Sigmoid colon (tissue), 7 donors: ENCODE results near the gene OR52E4. TPM values are rescaled to one million over a fixed set of nuclear protein-coding genes. Genes with fewer than 3 reads are reported as not detected.

Experiments
- DNase-seq: peaks from one replicate; pipeline ENCODE4 v3.0.0-alpha.2; 2019
- H3K27ac ChIP-seq, 4 donors: fragments of 200-600 bp; sonication (generic); one replicate each; pipeline ENCODE4 v1.5.1; 2016 to 2019; ENCODE audit warnings: mild to moderate bottlenecking in 1 of 4
- H3K27me3 ChIP-seq, 3 donors: fragments of 200-600 bp; sonication (generic); one replicate each; pipeline ENCODE4 v1.5.1; 2019; ENCODE audit warnings: mild to moderate bottlenecking in 1 of 3
- H3K36me3 ChIP-seq, 4 donors: fragments of 200-600 bp; sonication (generic); one replicate each; pipeline ENCODE4 v1.5.1; 2016 to 2019
- H3K4me1 ChIP-seq, 4 donors: fragments of 200-600 bp; sonication (generic); one replicate each; pipeline ENCODE4 v1.5.1; 2017 to 2019
- H3K4me3 ChIP-seq, 4 donors: fragments of 200-600 bp; sonication (generic); one replicate each; pipeline ENCODE4 v1.5.1; 2017 to 2019; ENCODE audit warnings: mild to moderate bottlenecking in 2 of 4, moderate library complexity in 1 of 4
- H3K9me3 ChIP-seq, 4 donors: fragments of 200-600 bp in 3 of 4; sonication (generic) in 3 of 4; one replicate each; pipeline versions ENCODE4 v1.5.1 to v1.6.1; 2013 to 2019
- EP300 ChIP-seq, 4 donors: sonication (generic); formaldehyde crosslinking; IDR thresholded peaks; one replicate each; pipeline ENCODE4 v1.6.1; 2017; ENCODE audit warnings: antibody characterized with exemption in 4 of 4
- POLR2A ChIP-seq, 2 donors: fragments of 450-650 bp; IDR thresholded peaks; one replicate each; pipeline ENCODE4 v1.6.1; 2016; ENCODE audit warnings: antibody characterized with exemption in 2 of 2, mild to moderate bottlenecking in 2 of 2, moderate library complexity in 2 of 2
- POLR2AphosphoS5 ChIP-seq, 4 donors: sonication (generic); formaldehyde crosslinking; IDR thresholded peaks; one replicate each; pipeline ENCODE4 v1.6.1; 2017; ENCODE audit warnings: antibody characterized with exemption in 4 of 4
- WGBS, 2 donors: extraction: QIAGEN DNeasy Blood & Tissue Kit; methylation state at CpG; one replicate each; pipeline ENCODE4 v1.1.7; 2013; 5-methylcytosine and 5-hydroxymethylcytosine counted together
- intact Hi-C: fragments of 100-400 bp; cut with DNase I; formaldehyde crosslinking; loops from one replicate; pipeline ENCODE4 v1.15.1; 2023
- polyA plus RNA-seq, 3 donors: library from polyadenylated mRNA; stranded (reverse); fragments of 200-250 nt; gene quantifications; one replicate each; pipeline ENCODE4 v1.2.3, GENCODE V29; 2013
- total RNA-seq, 4 donors: library from RNA; depleted of rRNA; stranded (reverse); fragments of >200 nt; gene quantifications; one replicate each; pipeline ENCODE4 v1.1.0, GENCODE V29; 2016
- TF ChIP-seq, protein P1 (sequence below), 4 experiments: fragments of 450-650 bp in 3 of 4; fragments of 200-600 bp in 1 of 4; IDR thresholded peaks; one replicate each; pipeline ENCODE4 v1.5.1; 2016 to 2019; ENCODE audit warnings: antibody characterized with exemption in 4 of 4, mild to moderate bottlenecking in 3 of 4, moderate library complexity in 2 of 4
- donor health status: healthy with polysubstance abuse.
- donor health status: Bipolar disorder and iron deficiency.
- donor health status: healthy.

The OR52E4 gene
- total and polyA plus RNA-seq, 7 donors = not detected

DNA sequence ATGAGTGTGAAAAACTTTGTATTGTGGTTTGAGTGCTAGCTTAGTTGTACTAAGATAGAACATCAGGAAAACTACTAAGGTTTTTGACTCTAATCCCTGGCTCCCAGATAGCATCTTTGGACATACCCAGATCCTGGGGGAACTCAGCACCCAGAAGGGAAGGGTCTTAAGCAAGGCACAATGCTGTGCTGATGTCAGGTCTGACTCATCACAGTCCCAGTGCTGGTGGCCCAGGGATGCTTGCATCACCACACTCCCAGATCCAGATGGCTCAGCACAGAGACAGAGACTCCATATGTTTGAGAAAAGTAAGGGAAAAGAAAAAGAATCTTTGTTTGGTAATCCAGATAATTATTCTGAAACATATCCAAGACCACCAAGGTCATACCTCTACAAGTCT, 43.4 kb downstream of the OR52E4 start:
- Histone ChIP-seq H3K4me3 (no peak overlapping the region), H3K4me1 (no peaks in the 10 kb centered on the region), H3K9me3 (peaks cover 0 to 3% (median 2%) of the 10 kb centered on the region in 4 donors), H3K36me3 (no peaks in the 10 kb centered on the region), H3K27me3 (no peaks in the 10 kb centered on the region), H3K27ac (no peak overlapping the region)
- no peak for TF ChIP-seq POLR2A (IDR thresholded peaks at IDR 0.05)
- TF ChIP-seq, protein P1, sequence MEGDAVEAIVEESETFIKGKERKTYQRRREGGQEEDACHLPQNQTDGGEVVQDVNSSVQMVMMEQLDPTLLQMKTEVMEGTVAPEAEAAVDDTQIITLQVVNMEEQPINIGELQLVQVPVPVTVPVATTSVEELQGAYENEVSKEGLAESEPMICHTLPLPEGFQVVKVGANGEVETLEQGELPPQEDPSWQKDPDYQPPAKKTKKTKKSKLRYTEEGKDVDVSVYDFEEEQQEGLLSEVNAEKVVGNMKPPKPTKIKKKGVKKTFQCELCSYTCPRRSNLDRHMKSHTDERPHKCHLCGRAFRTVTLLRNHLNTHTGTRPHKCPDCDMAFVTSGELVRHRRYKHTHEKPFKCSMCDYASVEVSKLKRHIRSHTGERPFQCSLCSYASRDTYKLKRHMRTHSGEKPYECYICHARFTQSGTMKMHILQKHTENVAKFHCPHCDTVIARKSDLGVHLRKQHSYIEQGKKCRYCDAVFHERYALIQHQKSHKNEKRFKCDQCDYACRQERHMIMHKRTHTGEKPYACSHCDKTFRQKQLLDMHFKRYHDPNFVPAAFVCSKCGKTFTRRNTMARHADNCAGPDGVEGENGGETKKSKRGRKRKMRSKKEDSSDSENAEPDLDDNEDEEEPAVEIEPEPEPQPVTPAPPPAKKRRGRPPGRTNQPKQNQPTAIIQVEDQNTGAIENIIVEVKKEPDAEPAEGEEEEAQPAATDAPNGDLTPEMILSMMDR (IDR thresholded peaks at IDR 0.05) = no peak
- no peak for TF ChIP-seq EP300 (IDR thresholded peaks at IDR 0.05)
- no peak for TF ChIP-seq POLR2AphosphoS5 (IDR thresholded peaks at IDR 0.05)
- intact Hi-C loops = no loop called here
- no peak for DNase-seq

DNA sequence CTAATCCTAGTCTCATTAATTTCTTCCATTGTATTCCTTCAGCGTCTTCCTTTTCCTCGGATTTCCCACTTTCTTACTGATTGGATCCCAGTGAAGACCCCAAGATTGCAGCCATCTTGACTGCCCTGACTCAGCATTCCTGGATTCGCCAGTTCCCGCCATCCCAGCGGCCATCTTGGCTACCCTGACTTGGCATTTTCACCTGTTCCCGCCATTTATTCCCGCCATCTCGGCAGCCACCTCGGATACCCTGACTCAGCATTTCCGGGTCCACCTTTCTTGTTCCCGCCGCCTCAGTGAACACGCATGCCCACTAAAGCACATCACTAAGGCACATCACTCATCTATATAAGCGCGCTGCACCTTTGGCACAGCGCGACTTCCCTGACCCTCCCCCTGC, 47.8 kb downstream of the OR52E4 start:
- peaks cover 0 to 3% (median 1%) of the 10 kb centered on the region in 4 donors for H3K9me3 ChIP-seq
- no peak overlapping the region for H3K27ac ChIP-seq
- no peaks in the 10 kb centered on the region for H3K36me3 ChIP-seq
- H3K4me3 ChIP-seq = no peak overlapping the region
- intact Hi-C loops = no loop called here
- H3K27me3 ChIP-seq = no peaks in the 10 kb centered on the region
- DNase-seq = no peak
- TF ChIP-seq, protein P1 (IDR thresholded peaks at IDR 0.05) = no peak
- TF ChIP-seq POLR2AphosphoS5 (IDR thresholded peaks at IDR 0.05) (no peak), EP300 (IDR thresholded peaks at IDR 0.05) (no peak), POLR2A (IDR thresholded peaks at IDR 0.05) (no peak)
- 96 to 97% methylated on average over 17 of the region's 17 CpGs for WGBS, 2 donors
- no peaks in the 10 kb centered on the region for H3K4me1 ChIP-seq

DNA sequence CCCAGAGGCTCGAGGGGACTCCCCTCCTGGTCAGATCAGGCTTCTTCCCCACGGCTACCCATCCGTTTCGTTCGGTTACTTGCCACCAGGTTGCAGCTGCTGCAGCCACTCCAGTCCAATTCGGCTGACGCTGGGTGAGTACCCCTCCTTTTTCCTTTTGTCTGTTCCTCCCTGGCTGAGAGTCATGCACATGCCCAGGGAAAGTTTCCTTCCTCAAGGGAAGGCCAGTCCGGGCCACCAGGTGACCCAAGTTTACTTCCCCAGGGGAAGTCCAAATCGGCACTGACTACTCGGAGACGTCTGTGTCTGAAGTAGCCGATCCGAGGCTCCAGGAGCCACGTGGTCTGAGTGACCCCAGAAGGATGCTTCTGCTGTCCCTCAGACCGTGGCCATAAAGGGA, 48.4 kb downstream of the OR52E4 start:
- no peak for DNase-seq
- H3K4me1 ChIP-seq = no peaks in the 10 kb centered on the region
- H3K9me3 ChIP-seq = peaks cover 0 to 3% (median 1%) of the 10 kb centered on the region in 4 donors
- WGBS, 2 donors = 87% methylated on average over 15 of the region's 15 CpGs
- intact Hi-C loops = no loop called here
- H3K36me3 ChIP-seq = no peaks in the 10 kb centered on the region
- H3K27ac ChIP-seq = no peak overlapping the region
- no peaks in the 10 kb centered on the region for H3K27me3 ChIP-seq
- H3K4me3 ChIP-seq = no peak overlapping the region
- no peak for TF ChIP-seq POLR2AphosphoS5 (IDR thresholded peaks at IDR 0.05)
- no peak for TF ChIP-seq POLR2A (IDR thresholded peaks at IDR 0.05)
- TF ChIP-seq, protein P1 (IDR thresholded peaks at IDR 0.05) = no peak
- no peak for TF ChIP-seq EP300 (IDR thresholded peaks at IDR 0.05)

DNA sequence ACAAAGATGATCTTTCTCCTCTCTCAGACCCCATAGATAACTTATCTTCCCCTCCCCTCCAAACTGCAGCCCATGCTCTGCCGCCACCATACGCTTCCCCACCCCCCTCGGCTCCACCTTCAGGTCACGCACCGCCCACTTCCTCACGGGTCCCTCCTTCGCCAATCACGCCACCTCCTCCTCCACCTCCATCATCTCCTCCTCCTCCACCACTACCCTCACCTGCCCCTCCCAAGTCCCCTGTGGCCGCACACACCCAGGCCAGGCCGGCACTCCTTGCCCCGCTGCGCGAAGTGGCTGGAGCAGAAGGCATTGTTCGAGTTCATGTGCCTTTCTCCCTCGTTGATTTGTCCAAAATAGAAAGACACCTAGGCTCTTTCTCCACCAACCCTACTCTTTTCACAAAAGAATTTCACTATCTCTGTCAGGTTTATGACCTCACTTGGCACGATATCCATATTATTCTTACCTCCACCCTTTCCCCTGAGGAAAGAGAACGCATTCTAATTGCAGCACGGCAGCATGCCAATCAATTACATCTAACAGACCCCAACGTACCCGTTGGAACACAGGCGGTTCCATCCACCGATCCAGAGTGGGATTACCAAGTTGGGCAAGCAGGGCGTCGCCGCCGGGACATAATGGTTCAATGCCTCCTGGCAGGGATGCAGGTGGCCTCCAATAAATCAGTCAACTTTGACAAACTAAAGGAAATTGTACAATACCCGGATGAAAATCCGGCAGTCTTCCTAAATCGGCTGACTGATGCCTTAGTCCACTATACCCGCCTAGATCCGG, 49.3 kb downstream of the OR52E4 start:
- no peak for TF ChIP-seq POLR2A (IDR thresholded peaks at IDR 0.05)
- no peak for TF ChIP-seq POLR2AphosphoS5 (IDR thresholded peaks at IDR 0.05)
- TF ChIP-seq, protein P1 (IDR thresholded peaks at IDR 0.05) = no peak
- TF ChIP-seq EP300 (IDR thresholded peaks at IDR 0.05) = no peak
- Histone ChIP-seq H3K4me3 (no peak overlapping the region), H3K27ac (no peak overlapping the region), H3K9me3 (peaks cover 0 to 3% (median 0%) of the 10 kb centered on the region in 4 donors), H3K27me3 (no peaks in the 10 kb centered on the region), H3K36me3 (no peaks in the 10 kb centered on the region), H3K4me1 (no peaks in the 10 kb centered on the region)
- peak; percentile 48 for DNase-seq
- WGBS, 2 donors = 92% methylated on average over 31 of the region's 31 CpGs
- intact Hi-C loops = no loop called here
